PFSK-1 (cell line): ENCODE measurements around the gene PROCA1.

Experiments used
- FOXP2 ChIP-seq: optimal IDR thresholded peaks from 2 replicates; pipeline ENCODE3; 2011; ENCODE audit warnings: borderline replicate concordance, control low read depth, inconsistent platforms; ENCODE audit not compliant: insufficient read depth; ENCODE audit errors: extremely low read length, extremely low read depth
- POLR2AphosphoS5 ChIP-seq: IDR thresholded peaks from 2 replicates; pipeline ENCODE4 v1.6.1; 2012; ENCODE audit warnings: low read depth, mild to moderate bottlenecking, control low read depth, low read length, moderate library complexity
- SIN3A ChIP-seq: IDR thresholded peaks from 2 replicates; pipeline ENCODE4 v1.6.1; 2012; ENCODE audit warnings: mild to moderate bottlenecking, low read length, moderate library complexity, borderline replicate concordance; ENCODE audit not compliant: insufficient read depth
- TAF1 ChIP-seq: IDR thresholded peaks from 2 replicates; pipeline ENCODE4 v1.6.1; 2012; ENCODE audit warnings: low read length, control low read depth, borderline replicate concordance; ENCODE audit not compliant: insufficient read depth
- TF ChIP-seq, protein P1 (sequence below), 2 experiments: IDR thresholded peaks; 2 replicates each; pipeline versions ENCODE4 v1.6.1 to v1.8.0; 2011 to 2012; ENCODE audit warnings: low read depth in 2 of 2, low read length in 2 of 2, control low read depth in 1 of 2, inconsistent platforms in 1 of 2, mild to moderate bottlenecking in 1 of 2, moderate library complexity in 1 of 2; ENCODE audit not compliant: insufficient read depth in 1 of 2

PROCA1 gene

GRCh38 chr17:28726226-28726626 is 14.5 kb upstream of the PROCA1 start, which contains the start of gene TLCD1:
TLCD1 (minus strand) TSS chr17:28726233; CDS start chr17:28726097, 136 bp downstream.
- TF ChIP-seq FOXP2 (no peak), POLR2AphosphoS5 (no peak; the same call in 1 of the 2 replicates), TAF1 (peak; percentile 7; the same call in 1 of the 2 replicates), SIN3A (peak; percentile 5; the same call in 1 of the 2 replicates)
- TF ChIP-seq, protein P1, sequence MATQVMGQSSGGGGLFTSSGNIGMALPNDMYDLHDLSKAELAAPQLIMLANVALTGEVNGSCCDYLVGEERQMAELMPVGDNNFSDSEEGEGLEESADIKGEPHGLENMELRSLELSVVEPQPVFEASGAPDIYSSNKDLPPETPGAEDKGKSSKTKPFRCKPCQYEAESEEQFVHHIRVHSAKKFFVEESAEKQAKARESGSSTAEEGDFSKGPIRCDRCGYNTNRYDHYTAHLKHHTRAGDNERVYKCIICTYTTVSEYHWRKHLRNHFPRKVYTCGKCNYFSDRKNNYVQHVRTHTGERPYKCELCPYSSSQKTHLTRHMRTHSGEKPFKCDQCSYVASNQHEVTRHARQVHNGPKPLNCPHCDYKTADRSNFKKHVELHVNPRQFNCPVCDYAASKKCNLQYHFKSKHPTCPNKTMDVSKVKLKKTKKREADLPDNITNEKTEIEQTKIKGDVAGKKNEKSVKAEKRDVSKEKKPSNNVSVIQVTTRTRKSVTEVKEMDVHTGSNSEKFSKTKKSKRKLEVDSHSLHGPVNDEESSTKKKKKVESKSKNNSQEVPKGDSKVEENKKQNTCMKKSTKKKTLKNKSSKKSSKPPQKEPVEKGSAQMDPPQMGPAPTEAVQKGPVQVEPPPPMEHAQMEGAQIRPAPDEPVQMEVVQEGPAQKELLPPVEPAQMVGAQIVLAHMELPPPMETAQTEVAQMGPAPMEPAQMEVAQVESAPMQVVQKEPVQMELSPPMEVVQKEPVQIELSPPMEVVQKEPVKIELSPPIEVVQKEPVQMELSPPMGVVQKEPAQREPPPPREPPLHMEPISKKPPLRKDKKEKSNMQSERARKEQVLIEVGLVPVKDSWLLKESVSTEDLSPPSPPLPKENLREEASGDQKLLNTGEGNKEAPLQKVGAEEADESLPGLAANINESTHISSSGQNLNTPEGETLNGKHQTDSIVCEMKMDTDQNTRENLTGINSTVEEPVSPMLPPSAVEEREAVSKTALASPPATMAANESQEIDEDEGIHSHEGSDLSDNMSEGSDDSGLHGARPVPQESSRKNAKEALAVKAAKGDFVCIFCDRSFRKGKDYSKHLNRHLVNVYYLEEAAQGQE (IDR thresholded peaks at IDR 0.05; ENCODE audit: insufficient read depth in 1 of 2, low read depth in 2 of 2, low read length in 2 of 2), result no peak

GRCh38 chr17:28725660-28726225 is 14.1 kb upstream of the PROCA1 start:
- TF ChIP-seq, protein P1 (IDR thresholded peaks at IDR 0.05; ENCODE audit: insufficient read depth in 1 of 2, low read depth in 2 of 2, low read length in 2 of 2), result no peak
- TF ChIP-seq TAF1, result peak; percentile 78; the same call in 1 of the 2 replicates

GRCh38 chr17:28725166-28725659 is 13.5 kb upstream of the PROCA1 start:
- peak; percentile 12; the same call in 1 of the 2 replicates for TF ChIP-seq TAF1
- no peak for TF ChIP-seq FOXP2
- TF ChIP-seq POLR2AphosphoS5, result peak; percentile 99
- TF ChIP-seq, protein P1 (IDR thresholded peaks at IDR 0.05; ENCODE audit: insufficient read depth in 1 of 2, low read depth in 2 of 2, low read length in 2 of 2), result peak in 1 of 2 experiments; percentile 1; a peak in 1 of 4 replicates
- peak; percentile 82; the same call in 1 of the 2 replicates for TF ChIP-seq SIN3A

GRCh38 chr17:28724500-28725165 is 12.9 kb upstream of the PROCA1 start:
- TF ChIP-seq SIN3A, result no peak; the same call in 1 of the 2 replicates
- TF ChIP-seq, protein P1 (IDR thresholded peaks at IDR 0.05; ENCODE audit: insufficient read depth in 1 of 2, low read depth in 2 of 2, low read length in 2 of 2), result 0 out of 4 replicates have a peak, but pooled peaks of 1 of the 2 experiments have one; percentile 6
